Heart left ventricle (tissue), 16 donors: Measurements from ENCODE around the gene SAP130. TPM values are rescaled to one million over a fixed set of nuclear protein-coding genes. Genes with fewer than 3 reads are reported as not detected.

Experiments used
- ATAC-seq, 4 donors: fragments of 200-7000 bp; cut with Tn5 transposase; one replicate each; pipeline ENCODE4 v1.9.1; 2020 to 2022; ENCODE audit warnings: moderate library complexity in 4 of 4, mild to moderate bottlenecking in 3 of 4, moderate number of reproducible peaks in 1 of 4
- DNase-seq, 5 donors: peaks; one replicate each; pipeline ENCODE4 v3.0.0-alpha.2; 2020
- H3K27ac ChIP-seq, 12 donors: fragments of 200-600 bp; sonication (generic) in 4 of 12; one replicate each; pipeline versions ENCODE4 v1.5.0 to v1.8.0; 2016 to 2022; ENCODE audit warnings: mild to moderate bottlenecking in 2 of 12
- H3K27me3 ChIP-seq, 9 donors: fragments of 200-600 bp; sonication (generic) in 2 of 9; one replicate each; pipeline versions ENCODE4 v1.5.1 to v1.8.0; 2016 to 2022; ENCODE audit warnings: mild to moderate bottlenecking in 3 of 9
- H3K36me3 ChIP-seq, 9 donors: fragments of 200-600 bp; sonication (generic) in 2 of 9; one replicate each; pipeline versions ENCODE4 v1.5.0 to v1.8.0; 2018 to 2022; ENCODE audit warnings: mild to moderate bottlenecking in 2 of 9
- H3K4me1 ChIP-seq, 12 donors: fragments of 200-600 bp; sonication (generic) in 4 of 12; one replicate each; pipeline versions ENCODE4 v1.5.0 to v1.8.0; 2016 to 2022; ENCODE audit warnings: mild to moderate bottlenecking in 3 of 12
- H3K4me3 ChIP-seq, 12 donors: fragments of 200-600 bp; sonication (generic) in 4 of 12; one replicate each; pipeline versions ENCODE4 v1.5.0 to v1.8.0; 2017 to 2022; ENCODE audit warnings: mild to moderate bottlenecking in 9 of 12, moderate library complexity in 4 of 12
- H3K9me3 ChIP-seq, 12 donors: fragments of 200-600 bp; sonication (generic) in 4 of 12; one replicate each; pipeline versions ENCODE4 v1.5.0 to v1.8.0; 2016 to 2022; ENCODE audit warnings: mild to moderate bottlenecking in 1 of 12
- POLR2A ChIP-seq, 2 donors: fragments of 450-650 bp; IDR thresholded peaks; one replicate each; pipeline ENCODE4 v1.6.1; 2017; ENCODE audit warnings: antibody characterized with exemption in 2 of 2, mild to moderate bottlenecking in 2 of 2, moderate library complexity in 2 of 2
- WGBS, 4 donors: extraction: QIAGEN DNeasy Blood & Tissue Kit in 2 of 4; methylation state at CpG; one replicate each; pipeline versions ENCODE4 v1.1.5 to v1.1.7; 2013 to 2018; 5-methylcytosine and 5-hydroxymethylcytosine counted together
- intact Hi-C, 10 donors: fragments of 100-400 bp; cut with DNase I; formaldehyde crosslinking; loops; one replicate each; pipeline versions ENCODE4 v1.11.1 to v1.14.2; 2022
- polyA plus RNA-seq, 2 donors: library from polyadenylated mRNA; stranded (reverse); fragments of 200-250 nt; gene quantifications; one replicate each; pipeline ENCODE4 v1.2.3, GENCODE V29; 2013
- total RNA-seq, 9 donors: library from RNA; depleted of rRNA in 2 of 9; stranded (reverse); fragments of >200 nt in 2 of 9; fragmentation: NEBNext Ultra II Directional in 3 of 9; extraction: Animal tissue kit (Norgen Biotek cat#: 25700) in 3 of 9; gene quantifications; one replicate each; pipeline versions ENCODE4 v1.1.0 to v1.2.4, GENCODE V29; 2016 to 2023
- TF ChIP-seq, protein P1 (sequence below), 12 donors: fragments of 200-600 bp; sonication (generic) in 4 of 12; IDR thresholded peaks; one replicate each; pipeline versions ENCODE4 v1.5.0 to v1.8.0; 2018 to 2022; ENCODE audit warnings: antibody characterized with exemption in 12 of 12, mild to moderate bottlenecking in 5 of 12
- donor health status: ischemic (EF 13 %, LVEDD 7.1; RV severe dilation, severe dysfunction).
- donor health status: healthy with polysubstance abuse.
- donor health status: DM: no; HTN: yes; CAD: no.
- donor health status: DM: no; HTN: no; CAD: no.
- donor health status: ischemic (EF 25% LVEDD 6.9; RV normal size, moderate dysfunction).
- donor health status: ischemic (EF 25% LVEDD 5.7; RV mildly dilated, moderate dysfunction).
- donor health status: healthy.
- donor health status: DM: yes; HTN: yes; CAD: no.
- donor health status: ischemic (EF 35%, LVEDD 5.7; RV mildly dilated, moderate dysfunction).
- donor health status: nonischemic (EF 11% LVEDD 7.7; RV severe dilation, severe dysfunction).
- donor health status: DM: yes; HTN: yes; CAD: no.
- donor health status: PGD.
- donor health status: ischemic (EF 29% LVEDD 5.4; RV normal size, mild dysfunction).
- donor health status: nonischemic (EF 23%, LVEDD 6.1; RV moderate dilation, normal function).

SAP130 gene
- total and polyA plus RNA-seq, 11 donors: 4.6 to 20.3 (median 14.5) TPM

DNA sequence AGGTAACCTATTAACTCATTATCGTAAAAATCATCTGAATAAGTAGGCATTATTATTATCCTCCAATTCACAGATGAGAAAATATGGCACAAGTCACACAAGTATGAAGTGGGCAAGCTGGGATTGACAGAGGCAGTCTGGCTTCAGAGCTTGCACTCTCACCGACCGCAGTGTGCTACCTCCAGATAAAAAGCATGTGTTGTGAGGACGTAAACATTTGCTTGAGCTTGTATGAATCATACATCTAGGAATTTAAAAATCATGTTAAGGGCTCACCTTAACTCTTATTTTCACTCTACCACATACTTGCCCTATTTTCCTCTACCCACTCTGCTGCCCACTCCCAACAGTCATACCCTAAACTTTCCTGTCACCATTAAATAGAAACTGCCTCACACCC is 76.8 kb downstream of the SAP130 start:
- TF ChIP-seq, protein P1, sequence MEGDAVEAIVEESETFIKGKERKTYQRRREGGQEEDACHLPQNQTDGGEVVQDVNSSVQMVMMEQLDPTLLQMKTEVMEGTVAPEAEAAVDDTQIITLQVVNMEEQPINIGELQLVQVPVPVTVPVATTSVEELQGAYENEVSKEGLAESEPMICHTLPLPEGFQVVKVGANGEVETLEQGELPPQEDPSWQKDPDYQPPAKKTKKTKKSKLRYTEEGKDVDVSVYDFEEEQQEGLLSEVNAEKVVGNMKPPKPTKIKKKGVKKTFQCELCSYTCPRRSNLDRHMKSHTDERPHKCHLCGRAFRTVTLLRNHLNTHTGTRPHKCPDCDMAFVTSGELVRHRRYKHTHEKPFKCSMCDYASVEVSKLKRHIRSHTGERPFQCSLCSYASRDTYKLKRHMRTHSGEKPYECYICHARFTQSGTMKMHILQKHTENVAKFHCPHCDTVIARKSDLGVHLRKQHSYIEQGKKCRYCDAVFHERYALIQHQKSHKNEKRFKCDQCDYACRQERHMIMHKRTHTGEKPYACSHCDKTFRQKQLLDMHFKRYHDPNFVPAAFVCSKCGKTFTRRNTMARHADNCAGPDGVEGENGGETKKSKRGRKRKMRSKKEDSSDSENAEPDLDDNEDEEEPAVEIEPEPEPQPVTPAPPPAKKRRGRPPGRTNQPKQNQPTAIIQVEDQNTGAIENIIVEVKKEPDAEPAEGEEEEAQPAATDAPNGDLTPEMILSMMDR (IDR thresholded peaks at IDR 0.05): no peak
- TF ChIP-seq POLR2A (IDR thresholded peaks at IDR 0.05): no peak
- no peaks in the 10 kb centered on the region for H3K27me3 ChIP-seq
- intact Hi-C loops: loop anchor here in 2 of 10 donors (5.0 kb wide), 2 partner anchors 44 to 59 kb away; no protein-coding TSS in a partner anchor

DNA sequence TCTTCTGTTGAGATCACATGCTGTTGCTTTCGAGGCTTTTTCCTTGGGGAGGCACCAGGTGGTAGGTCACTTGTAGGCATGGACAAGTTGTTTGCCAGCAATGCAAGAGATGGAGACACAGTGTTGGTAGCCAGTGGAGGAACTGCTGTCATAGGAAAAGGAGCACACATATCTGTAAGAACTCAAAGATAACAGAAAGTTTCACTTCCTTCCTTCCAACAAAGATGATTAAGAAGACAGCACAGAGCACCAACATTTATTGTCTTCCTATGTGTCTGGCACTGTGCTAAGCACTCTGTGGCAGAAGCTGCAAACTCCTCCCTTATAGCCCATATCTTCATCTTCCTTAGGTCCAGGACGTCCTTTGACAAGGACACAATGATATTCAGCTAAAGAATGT is 77.6 kb downstream of the SAP130 start:
- no peak overlapping the region for H3K4me3 ChIP-seq
- H3K9me3 ChIP-seq: no peaks in the 10 kb centered on the region
- intact Hi-C loops: loop anchor here in 2 of 10 donors (5.0 kb wide), 2 partner anchors 43 to 58 kb away; no protein-coding TSS in a partner anchor
- H3K4me1 ChIP-seq: peaks cover 0 to 26% (median 14%) of the 10 kb centered on the region in 12 donors
- no peak for ATAC-seq
- H3K36me3 ChIP-seq: peaks cover 0 to 79% (median 68%) of the 10 kb centered on the region in 9 donors
- H3K27ac ChIP-seq: no peak overlapping the region
- DNase-seq: no peak
- WGBS, 4 donors: 75 to 82% (median 79%) methylated on average over 2 of the region's 2 CpGs
- no peaks in the 10 kb centered on the region for H3K27me3 ChIP-seq
- TF ChIP-seq POLR2A (IDR thresholded peaks at IDR 0.05): no peak
- TF ChIP-seq, protein P1 (IDR thresholded peaks at IDR 0.05): no peak

More for the DNA sequence above, 76.8 kb downstream of the SAP130 start:
- H3K9me3 ChIP-seq: no peaks in the 10 kb centered on the region
- H3K36me3 ChIP-seq: peaks cover 0 to 79% (median 68%) of the 10 kb centered on the region in 9 donors
- no peak for ATAC-seq
- DNase-seq: no peak
- WGBS, 4 donors: 92 to 97% (median 95%) methylated on average over 4 of the region's 4 CpGs
- no peak overlapping the region for H3K27ac ChIP-seq
- peaks cover 0 to 26% (median 14%) of the 10 kb centered on the region in 12 donors for H3K4me1 ChIP-seq
- no peak overlapping the region for H3K4me3 ChIP-seq

DNA sequence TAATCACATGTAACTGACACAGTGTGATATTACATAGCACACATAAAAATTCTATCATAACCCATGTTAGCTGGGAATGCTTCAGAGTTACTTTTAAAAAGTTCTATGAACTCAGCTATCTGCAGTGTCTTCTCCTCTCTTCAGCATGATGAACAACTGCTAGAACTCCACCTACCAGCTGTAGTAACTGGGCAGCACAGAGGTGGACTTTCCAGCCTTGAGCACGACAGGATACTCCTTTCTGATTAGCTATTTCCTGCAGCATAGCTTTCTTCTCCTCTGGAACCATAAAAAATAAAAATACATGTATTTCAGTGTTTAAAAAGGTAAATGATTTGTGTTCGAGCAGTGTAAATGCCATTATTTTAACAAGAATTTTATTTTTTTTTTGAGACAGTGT is 82.6 kb downstream of the SAP130 start:
- WGBS, 4 donors: 78 to 88% (median 84%) methylated on average over 2 of the region's 2 CpGs
- no peaks in the 10 kb centered on the region for H3K9me3 ChIP-seq
- no peak for TF ChIP-seq POLR2A (IDR thresholded peaks at IDR 0.05)
- TF ChIP-seq, protein P1 (IDR thresholded peaks at IDR 0.05): no peak
- DNase-seq (no peak), ATAC-seq (no peak)
- intact Hi-C loops: no loop called here
- H3K27me3 ChIP-seq: no peaks in the 10 kb centered on the region
- no peak overlapping the region for H3K4me3 ChIP-seq
- peaks cover 0 to 99% (median 97%) of the 10 kb centered on the region in 9 donors for H3K36me3 ChIP-seq
- H3K4me1 ChIP-seq: no peaks in the 10 kb centered on the region
- H3K27ac ChIP-seq: no peak overlapping the region

DNA sequence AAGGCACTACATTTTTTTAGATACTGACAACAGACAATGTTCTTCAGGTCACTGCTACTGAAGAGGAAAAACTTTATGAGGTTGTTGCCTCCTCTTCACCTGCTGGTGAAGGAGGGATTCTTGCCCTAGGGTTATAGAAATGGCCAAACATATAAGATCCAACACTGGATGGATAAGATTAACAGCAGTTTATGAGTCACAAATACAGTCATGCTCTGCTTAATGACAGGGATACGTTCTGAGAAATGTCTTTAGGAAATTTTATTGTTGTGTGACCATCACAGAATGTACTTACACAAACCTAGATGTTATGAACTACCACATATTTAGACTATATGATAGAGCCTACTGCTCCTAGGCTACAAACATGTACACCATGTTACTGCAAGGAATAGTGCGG is 84.7 kb downstream of the SAP130 start:
- Histone ChIP-seq H3K4me3 (no peak overlapping the region), H3K27me3 (no peaks in the 10 kb centered on the region), H3K4me1 (no peaks in the 10 kb centered on the region), H3K36me3 (peaks cover 0 to 80% (median 77%) of the 10 kb centered on the region in 9 donors), H3K27ac (no peak overlapping the region), H3K9me3 (no peaks in the 10 kb centered on the region)
- intact Hi-C loops: no loop called here
- TF ChIP-seq, protein P1 (IDR thresholded peaks at IDR 0.05): no peak
- no peak for TF ChIP-seq POLR2A (IDR thresholded peaks at IDR 0.05)
- WGBS, 4 donors: 89 to 96% (median 95%) methylated on average over 2 of the region's 2 CpGs
- ATAC-seq: no peak
- no peak for DNase-seq
